IMR-90 (cell line): ENCODE data around the gene GALR2. TPM values are rescaled to one million over a fixed set of nuclear protein-coding genes. Genes with fewer than 3 reads are reported as not detected.

ENCODE experiments used
- ATAC-seq: fragments of 200-7000 bp; cut with Tn5 transposase; 2 replicates; pipeline ENCODE4 v1.9.1; 2020; ENCODE audit warnings: low read depth, mild to moderate bottlenecking, moderate library complexity
- BruUV-seq: library from RNA; stranded (reverse); fragments of 400-500 nt; replicated peaks from 2 replicates; lab custom pipeline; 2021; lab: Mats Ljungman, UMichigan
- CTCF ChIA-PET: fragments of 300-600 bp; formaldehyde crosslinking; extraction: SDS; loops from one replicate; lab custom pipeline; 2021; ENCODE audit warnings: antibody characterized with exemption; lab: Yijun Ruan, JAX
- POLR2A ChIA-PET: fragments of 300-600 bp; sonication (Branson Sonifier 250); formaldehyde crosslinking; loops from one replicate; lab custom pipeline; 2022; ENCODE audit warnings: antibody characterized with exemption; ENCODE audit not compliant: unreplicated experiment; lab: Charles Lee
- DNase-seq: peaks from one replicate; pipeline ENCODE4 v3.0.0; 2013
- H2AFZ ChIP-seq: replicated peaks from 2 replicates; pipeline ENCODE3; 2013; ENCODE audit warnings: low read length, mild to moderate bottlenecking; ENCODE audit not compliant: poor library complexity
- H2AK5ac ChIP-seq: 2 replicates; pipeline ENCODE4 v1.6.1; 2013; ENCODE audit warnings: low read depth, low read length, inconsistent platforms
- H2AK9ac ChIP-seq: replicated peaks from 2 replicates; pipeline ENCODE3; 2013; ENCODE audit warnings: mild to moderate bottlenecking, low read depth, low read length, moderate library complexity; ENCODE audit not compliant: poor library complexity
- H2BK120ac ChIP-seq: 2 replicates; pipeline ENCODE4 v1.6.1; 2013; ENCODE audit warnings: low read depth, low read length, inconsistent platforms
- H2BK15ac ChIP-seq: 3 replicates; pipeline ENCODE4 v1.6.1; 2013; ENCODE audit warnings: low read depth, low read length, inconsistent platforms
- H2BK20ac ChIP-seq: 2 replicates; pipeline ENCODE4 v1.6.1; 2013; ENCODE audit warnings: low read depth, mild to moderate bottlenecking, inconsistent platforms, low read length, moderate library complexity
- H2BK5ac ChIP-seq: 2 replicates; pipeline ENCODE4 v1.6.1; 2013; ENCODE audit warnings: mild to moderate bottlenecking, low read depth, low read length, inconsistent platforms; ENCODE audit not compliant: poor library complexity, severe bottlenecking
- H3K14ac ChIP-seq: replicated peaks from 2 replicates; pipeline ENCODE4 v1.6.1; 2013; ENCODE audit warnings: low read depth, low read length, inconsistent platforms
- H3K18ac ChIP-seq: 2 replicates; pipeline ENCODE4 v1.6.1; 2013; ENCODE audit warnings: low read depth, low read length, control low read depth
- H3K23ac ChIP-seq: 2 replicates; pipeline ENCODE4 v1.6.1; 2013; ENCODE audit warnings: low read depth, low read length, inconsistent platforms
- H3K27ac ChIP-seq: 2 replicates; pipeline ENCODE4 v1.5.1; 2013; ENCODE audit warnings: mild to moderate bottlenecking, control low read depth, low read length; ENCODE audit not compliant: insufficient read depth
- H3K27me3 ChIP-seq: 2 replicates; pipeline ENCODE4 v1.6.1; 2013; ENCODE audit warnings: low read length; ENCODE audit not compliant: control insufficient read depth, insufficient read depth
- H3K36me3 ChIP-seq: 2 replicates; pipeline ENCODE4 v1.6.1; 2013; ENCODE audit warnings: low read length, mixed read lengths; ENCODE audit not compliant: control insufficient read depth, insufficient read depth
- H3K4ac ChIP-seq: 2 replicates; pipeline ENCODE4 v1.6.1; 2013; ENCODE audit warnings: low read depth, low read length, inconsistent platforms
- H3K4me1 ChIP-seq: 2 replicates; pipeline ENCODE4 v1.6.1; 2013; ENCODE audit warnings: low read length, mixed read lengths; ENCODE audit not compliant: control insufficient read depth, insufficient read depth
- H3K4me2 ChIP-seq: 2 replicates; pipeline ENCODE4 v1.6.1; 2013; ENCODE audit warnings: low read depth, mild to moderate bottlenecking, control low read depth, low read length, moderate library complexity
- H3K4me3 ChIP-seq: 2 replicates; pipeline ENCODE4 v1.5.1; 2013; ENCODE audit warnings: low read depth, mild to moderate bottlenecking, control low read depth, low read length, moderate library complexity; ENCODE audit not compliant: insufficient read depth
- H3K56ac ChIP-seq: 2 replicates; pipeline ENCODE4 v1.6.1; 2013; ENCODE audit warnings: low read length, inconsistent platforms; ENCODE audit not compliant: insufficient read depth; ENCODE audit errors: extremely low read depth
- H3K79me1 ChIP-seq, 2 experiments: 2 replicates each; pipeline ENCODE4 v1.6.1; 2013; ENCODE audit warnings: low read length in 2 of 2, inconsistent platforms in 1 of 2, low read depth in 1 of 2
- H3K9ac ChIP-seq: 2 replicates; pipeline ENCODE4 v1.6.1; 2013; ENCODE audit warnings: low read depth, low read length, control low read depth
- H3K9me1 ChIP-seq: 2 replicates; pipeline ENCODE4 v1.6.1; 2013; ENCODE audit warnings: low read length, inconsistent platforms; ENCODE audit not compliant: insufficient read depth
- H3K9me3 ChIP-seq: 2 replicates; pipeline ENCODE4 v1.6.1; 2013; ENCODE audit warnings: low read length; ENCODE audit not compliant: control insufficient read depth, insufficient read depth
- H4K20me1 ChIP-seq: 2 replicates; pipeline ENCODE4 v1.6.1; 2013; ENCODE audit warnings: low read length, inconsistent platforms; ENCODE audit not compliant: insufficient read depth
- H4K5ac ChIP-seq: 2 replicates; pipeline ENCODE4 v1.6.1; 2013; ENCODE audit warnings: mild to moderate bottlenecking, low read depth, low read length, control low read depth
- H4K8ac ChIP-seq, 2 experiments: 2 replicates each; pipeline ENCODE4 v1.6.1; 2013; ENCODE audit warnings: low read depth in 2 of 2, low read length in 2 of 2, control low read depth in 1 of 2, inconsistent platforms in 1 of 2
- H4K91ac ChIP-seq: 2 replicates; pipeline ENCODE4 v1.6.1; 2013; ENCODE audit warnings: low read depth, low read length, inconsistent platforms; ENCODE audit not compliant: insufficient read depth
- BHLHE40 ChIP-seq: fragments of 150-350 bp; IDR thresholded peaks from 2 replicates; pipeline ENCODE4 v1.6.1; 2016; ENCODE audit warnings: mild to moderate bottlenecking, low read depth, low read length
- CEBPB ChIP-seq: IDR thresholded peaks from 2 replicates; pipeline ENCODE4 v1.6.1; 2012; ENCODE audit warnings: low read depth, low read length, improper control_type of control experiment
- CHD1 ChIP-seq: IDR thresholded peaks from 2 replicates; pipeline ENCODE4 v1.6.1; 2012; ENCODE audit warnings: low read depth, low read length, improper control_type of control experiment
- CTCF ChIP-seq: conservative IDR thresholded peaks from 2 replicates; pipeline ENCODE4 v1.5.1; 2012; ENCODE audit warnings: mild to moderate bottlenecking, low read depth, low read length, improper control_type of control experiment
- ELK1 ChIP-seq: fragments of 150-350 bp; IDR thresholded peaks from 2 replicates; pipeline ENCODE4 v1.6.1; 2016; ENCODE audit warnings: low read depth, mild to moderate bottlenecking, low read length, moderate library complexity, borderline replicate concordance
- FOS ChIP-seq: fragments of 150-350 bp; IDR thresholded peaks from 2 replicates; pipeline ENCODE4 v1.6.1; 2016; ENCODE audit warnings: low read depth, low read length
- MAFK ChIP-seq: IDR thresholded peaks from 2 replicates; pipeline ENCODE4 v1.6.1; 2012; ENCODE audit warnings: low read depth, low read length, improper control_type of control experiment
- MAZ ChIP-seq: IDR thresholded peaks from 2 replicates; pipeline ENCODE4 v1.6.1; 2012; ENCODE audit warnings: low read depth, mild to moderate bottlenecking, low read length, improper control_type of control experiment, moderate library complexity, borderline replicate concordance
- MXI1 ChIP-seq: IDR thresholded peaks from 2 replicates; pipeline ENCODE4 v1.6.1; 2012; ENCODE audit warnings: low read depth, mild to moderate bottlenecking, low read length, moderate library complexity, borderline replicate concordance
- NFE2L2 ChIP-seq: fragments of 150-350 bp; IDR thresholded peaks from 2 replicates; pipeline ENCODE4 v1.6.1; 2016; ENCODE audit warnings: low read depth, mild to moderate bottlenecking, low read length
- POLR2A ChIP-seq: IDR thresholded peaks from 2 replicates; pipeline ENCODE4 v1.6.1; 2012; ENCODE audit warnings: mild to moderate bottlenecking, low read depth, low read length
- RAD21 ChIP-seq: IDR thresholded peaks from 2 replicates; pipeline ENCODE4 v1.6.1; 2012; ENCODE audit warnings: low read length, improper control_type of control experiment
- RCOR1 ChIP-seq: IDR thresholded peaks from 2 replicates; pipeline ENCODE4 v1.6.1; 2012; ENCODE audit warnings: mild to moderate bottlenecking, low read length, improper control_type of control experiment; ENCODE audit not compliant: insufficient replicate concordance
- RFX5 ChIP-seq: IDR thresholded peaks from 2 replicates; pipeline ENCODE4 v1.8.0; 2012; ENCODE audit warnings: low read depth, mild to moderate bottlenecking, low read length, moderate library complexity
- SMC3 ChIP-seq: fragments of 150-350 bp; IDR thresholded peaks from 2 replicates; pipeline ENCODE4 v1.6.1; 2016; ENCODE audit warnings: low read depth, mild to moderate bottlenecking, antibody characterized with exemption, low read length, moderate library complexity
- USF2 ChIP-seq: fragments of 150-350 bp; IDR thresholded peaks from 2 replicates; pipeline ENCODE4 v1.6.1; 2017; ENCODE audit warnings: mild to moderate bottlenecking, antibody characterized with exemption, low read length, low read depth
- WGBS, 2 experiments: methylation state at CpG; one replicate each; pipeline versions ENCODE4 v1.1.5 to v1.1.7; 2013; ENCODE audit warnings: missing lambda C conversion rate in 2 of 2; ENCODE audit not compliant: insufficient read length in 1 of 2; ENCODE audit errors: extremely low coverage in 2 of 2; 5-methylcytosine and 5-hydroxymethylcytosine counted together
- dilution Hi-C: fragments of 300-500 bp; cut with HindIII; formaldehyde crosslinking; loops from one replicate; pipeline ENCODE4 v1.14.3; 2018; ENCODE audit warnings: low sequenced_read_pairs; ENCODE audit not compliant: unreplicated experiment
- in situ Hi-C: fragments of 300-500 bp; cut with MboI; formaldehyde crosslinking; loops from 3 replicates; pipeline ENCODE4 v1.14.3; 2019; ENCODE audit warnings: low sequenced_read_pairs, inconsistent platforms, mixed read lengths
- intact Hi-C: fragments of 100-400 bp; cut with micrococcal nuclease; formaldehyde crosslinking; loops from 2 replicates; pipeline ENCODE4 v1.10.0; 2022
- polyA plus RNA-seq, 3 experiments: library from polyadenylated mRNA; depleted of rRNA; stranded (reverse); fragments of >200 nt; gene quantifications; 2 replicates each; pipeline ENCODE4 v1.2.3, GENCODE V29; 2012; ENCODE audit warnings: low replicate concordance in 1 of 3
- total RNA-seq: library from RNA; depleted of rRNA; stranded (reverse); fragments of >200 nt; gene quantifications from 2 replicates; pipeline ENCODE4 v1.2.3, GENCODE V29; 2012

Gene GALR2
- total and polyA plus RNA-seq, 2 of the 4 experiments (the other 2 are of a cell fraction), result 0.07 TPM; not detected in 1

GRCh38 chr17:76094046-76094445 is 19.5 kb downstream of the GALR2 start:
- POLR2A ChIA-PET, result no interaction called here
- H4K5ac ChIP-seq, result no peak overlapping the region
- ATAC-seq, result no peak
- H3K56ac ChIP-seq, result no peak overlapping the region
- no peak overlapping the region for H3K9ac ChIP-seq
- H3K18ac ChIP-seq, result no peak overlapping the region
- WGBS, 2 experiments, result no CpG with 5 or more reads among the region's 11 CpGs
- no peak overlapping the region for H2BK15ac ChIP-seq
- in situ Hi-C loops, result no loop called here
- CTCF ChIA-PET, result no interaction called here
- peak overlapping the region; percentile 28 for H2AK9ac ChIP-seq
- H3K9me3 ChIP-seq, result no peaks in the 10 kb centered on the region
- H2BK5ac ChIP-seq, result no peak overlapping the region
- H3K14ac ChIP-seq, result no peak overlapping the region
- no peak overlapping the region for H3K4me2 ChIP-seq
- no peak overlapping the region for H4K8ac ChIP-seq
- BruUV-seq, result no TSS peak
- intact Hi-C loops, result no loop called here
- H4K91ac ChIP-seq, result no peak overlapping the region
- H3K4me3 ChIP-seq, result no peak overlapping the region
- DNase-seq, result no peak
- H2AK5ac ChIP-seq, result no peak overlapping the region
- H2AFZ ChIP-seq, result no peak overlapping the region
- no peaks in the 10 kb centered on the region for H3K9me1 ChIP-seq
- H4K20me1 ChIP-seq, result no peaks in the 10 kb centered on the region; the same call in 1 of the 2 replicates
- peaks cover 62% of the 10 kb centered on the region for H3K36me3 ChIP-seq
- dilution Hi-C loops, result no loop called here
- H2BK20ac ChIP-seq, result no peak overlapping the region
- peaks cover 5 to 20% of the 10 kb centered on the region in 2 experiments; a peak in 3 of 4 replicates for H3K79me1 ChIP-seq
- TF ChIP-seq CHD1 (no peak), USF2 (no peak), NFE2L2 (no peak), MAFK (no peak), SMC3 (no peak), MXI1 (no peak), MAZ (no peak), RCOR1 (no peak), FOS (no peak), RFX5 (no peak), BHLHE40 (no peak), RAD21 (no peak), ELK1 (no peak), CTCF (no peak), POLR2A (no peak), CEBPB (no peak)
- no peak overlapping the region for H3K23ac ChIP-seq
- no peak overlapping the region for H3K4ac ChIP-seq
- H3K27me3 ChIP-seq, result no peaks in the 10 kb centered on the region
- no peaks in the 10 kb centered on the region for H3K4me1 ChIP-seq
- no peak overlapping the region for H2BK120ac ChIP-seq
- H3K27ac ChIP-seq, result no peak overlapping the region
